RWPE2 (cell line): Measurements from ENCODE around the gene QRSL1.
"Not testable (repeated sequence)": the region's sequence is repeated elsewhere in the genome, so short reads cannot be mapped to it uniquely, and the experiment has no call there.

Experiments
- ATAC-seq: fragments of 200-7000 bp; cut with Tn5 transposase; 3 replicates; pipeline ENCODE4 v1.9.1; 2021; ENCODE audit warnings: low read depth
- DNase-seq: peaks from one replicate; pipeline ENCODE4 v3.0.0-alpha.2; 2020; ENCODE audit warnings: low spot score
- H3K27ac ChIP-seq: fragments of 450-650 bp; 2 replicates; pipeline ENCODE4 v1.5.1; 2017; ENCODE audit warnings: mild to moderate bottlenecking; ENCODE audit not compliant: poor library complexity, severe bottlenecking
- H3K27me3 ChIP-seq: fragments of 250-450 bp; sonication (Bioruptor Pico); 2 replicates; pipeline ENCODE4 v1.5.1; 2021; ENCODE audit warnings: mild to moderate bottlenecking, moderate library complexity; ENCODE audit not compliant: insufficient read depth, poor library complexity, severe bottlenecking
- H3K36me3 ChIP-seq: fragments of 250-450 bp; sonication (Bioruptor Pico); 2 replicates; pipeline ENCODE4 v1.5.1; 2020; ENCODE audit warnings: low read depth, mild to moderate bottlenecking, moderate library complexity
- H3K4me1 ChIP-seq: fragments of 250-450 bp; sonication (Bioruptor Pico); 2 replicates; pipeline ENCODE4 v1.5.1; 2021; ENCODE audit warnings: mild to moderate bottlenecking, moderate library complexity; ENCODE audit not compliant: insufficient read depth, poor library complexity, severe bottlenecking
- H3K4me3 ChIP-seq: fragments of 250-450 bp; sonication (Bioruptor Pico); 2 replicates; pipeline ENCODE4 v1.5.1; 2021; ENCODE audit warnings: mild to moderate bottlenecking, moderate library complexity; ENCODE audit not compliant: severe bottlenecking
- H3K9me3 ChIP-seq: fragments of 250-450 bp; sonication (Bioruptor Pico); 2 replicates; pipeline ENCODE4 v1.5.1; 2021; ENCODE audit warnings: mild to moderate bottlenecking, moderate library complexity; ENCODE audit not compliant: severe bottlenecking
- CTCF ChIP-seq: fragments of 450-650 bp; IDR thresholded peaks from one replicate; pipeline ENCODE4 v1.5.1; 2017; ENCODE audit warnings: mild to moderate bottlenecking, moderate library complexity; ENCODE audit not compliant: poor library complexity, severe bottlenecking

Gene QRSL1

GRCh38 chr6:106700581-106700980 is 71.2 kb downstream of the QRSL1 start:
- no peaks in the 10 kb centered on the region for H3K27me3 ChIP-seq
- H3K4me1 ChIP-seq = no peaks in the 10 kb centered on the region
- no peak overlapping the region for H3K4me3 ChIP-seq
- DNase-seq (no peak), ATAC-seq (no peak)
- H3K36me3 ChIP-seq = no peaks in the 10 kb centered on the region
- H3K9me3 ChIP-seq = no peaks in the 10 kb centered on the region
- no peak for TF ChIP-seq CTCF
- H3K27ac ChIP-seq = no peak overlapping the region

DNA sequence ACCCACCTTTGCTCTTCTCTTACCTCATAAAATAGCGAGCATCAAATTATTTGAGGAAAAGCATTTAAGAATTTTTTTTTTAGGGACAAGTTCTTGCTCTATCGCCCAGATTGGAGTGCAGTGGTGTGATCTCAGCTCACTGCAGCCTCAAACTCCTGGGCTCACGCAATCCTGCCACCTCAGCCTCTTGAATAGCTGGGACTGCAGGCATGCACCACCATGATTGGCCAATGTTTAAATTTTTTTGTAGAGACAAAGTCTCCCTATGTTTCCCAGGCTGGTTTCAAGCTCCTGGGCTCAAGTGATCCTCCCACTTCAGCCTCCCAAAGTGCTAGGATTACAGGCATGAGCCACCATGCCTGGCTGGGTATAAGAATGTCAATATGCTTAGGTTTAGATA is 71.8 kb downstream of the QRSL1 start:
- H3K27ac ChIP-seq, H3K4me1 ChIP-seq, H3K4me3 ChIP-seq, DNase-seq, H3K27me3 ChIP-seq, H3K9me3 ChIP-seq, H3K36me3 ChIP-seq, ATAC-seq: not testable (repeated sequence)

- TF ChIP-seq CTCF = no peak
- no peak overlapping the region for H3K4me3 ChIP-seq
- no peaks in the 10 kb centered on the region for H3K36me3 ChIP-seq
- no peak for ATAC-seq
- H3K27me3 ChIP-seq = no peaks in the 10 kb centered on the region
- no peak overlapping the region for H3K27ac ChIP-seq
- DNase-seq = no peak
- no peaks in the 10 kb centered on the region for H3K9me3 ChIP-seq
- H3K4me1 ChIP-seq = no peaks in the 10 kb centered on the region
These were observed 72.7 kb downstream of the QRSL1 start for GRCh38 chr6:106702046-106702445.

DNA sequence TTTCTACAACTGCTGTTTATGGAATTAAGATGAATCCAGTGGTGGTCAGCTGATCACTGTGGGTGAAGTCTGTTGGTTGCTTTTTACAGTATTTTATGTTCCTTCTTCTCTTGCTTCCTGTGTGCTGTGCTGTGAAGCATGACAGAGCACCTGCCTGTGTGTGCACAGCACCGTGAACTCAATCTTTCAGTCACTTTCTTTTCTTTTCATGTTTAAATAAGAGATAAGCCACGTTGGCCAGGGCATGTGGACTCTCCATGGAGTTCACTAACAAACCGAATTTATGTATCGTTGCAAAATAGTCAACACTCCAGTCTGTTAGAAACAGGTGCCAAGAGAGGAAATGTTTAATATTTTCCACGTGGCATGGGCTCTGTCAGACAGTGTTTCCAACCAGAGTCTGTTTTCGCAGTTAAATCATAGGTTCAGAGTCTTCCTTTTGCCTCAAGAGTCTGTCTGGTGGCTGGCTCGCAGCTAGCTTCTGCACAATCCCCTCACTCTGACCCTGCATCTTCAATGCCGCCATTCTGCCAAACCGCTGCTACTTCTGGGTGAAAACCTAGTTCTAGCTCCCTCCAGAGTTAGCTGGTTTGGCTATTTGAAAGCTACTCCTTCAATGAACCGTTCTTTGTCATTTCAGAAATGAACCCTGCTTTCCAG is 73.2 kb downstream of the QRSL1 start:
- Histone ChIP-seq H3K4me1 (no peaks in the 10 kb centered on the region), H3K36me3 (no peaks in the 10 kb centered on the region), H3K9me3 (no peaks in the 10 kb centered on the region), H3K4me3 (no peak overlapping the region), H3K27ac (no peak overlapping the region), H3K27me3 (no peaks in the 10 kb centered on the region)
- no peak for TF ChIP-seq CTCF
- ATAC-seq = no peak
- DNase-seq = no peak

DNA sequence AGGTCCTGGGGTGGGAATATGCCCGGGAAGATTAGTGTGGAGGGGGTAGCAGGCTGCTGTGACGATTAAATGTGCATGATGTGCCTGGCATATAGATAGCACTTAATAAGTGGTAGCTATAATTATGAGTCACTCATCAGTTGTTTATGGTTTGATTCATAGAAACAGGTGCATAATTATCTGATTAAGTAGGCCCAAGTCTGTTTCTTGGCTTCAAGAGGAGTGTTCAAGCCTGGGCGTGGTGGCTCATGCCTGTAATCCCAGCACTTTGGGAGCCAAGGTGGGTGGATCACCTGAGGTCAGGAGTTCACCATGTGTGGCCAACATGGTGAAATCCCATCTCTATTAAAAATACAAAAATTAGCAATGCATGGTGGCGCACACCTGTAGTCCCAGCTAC is 74.9 kb downstream of the QRSL1 start:
- Histone ChIP-seq H3K27me3 (no peaks in the 10 kb centered on the region), H3K4me3 (no peak overlapping the region), H3K4me1 (no peaks in the 10 kb centered on the region), H3K36me3 (no peaks in the 10 kb centered on the region), H3K27ac (no peak overlapping the region), H3K9me3 (no peaks in the 10 kb centered on the region)
- DNase-seq (no peak), ATAC-seq (no peak)
- TF ChIP-seq CTCF = no peak
